Natural killer cell (primary cell): Measurements from ENCODE around the gene CNP. TPM values are rescaled to one million over a fixed set of nuclear protein-coding genes. Genes with fewer than 3 reads are reported as not detected.
A peak's percentile ranks its signal among the peaks of the same experiment; 100 is the strongest.

ENCODE experiments used
- ATAC-seq, 3 donors: fragments of 150-1000 bp in 2 of 3; fragments of 200-7000 bp in 1 of 3; cut with Tn5 transposase; 1 replicate in 1 of 3; 2 replicates in 2 of 3; pipeline ENCODE4 v1.10.0; 2021; ENCODE audit warnings: mild to moderate bottlenecking in 2 of 3, moderate library complexity in 2 of 3
- DNase-seq, 2 donors: peaks; one replicate each; pipeline versions ENCODE4 v3.0.0 to v3.0.0-alpha.2; 2013 to 2021; ENCODE audit warnings: mixed read lengths in 1 of 2
- H3K27ac ChIP-seq: one replicate; pipeline ENCODE4 v1.5.1; 2013; ENCODE audit warnings: mild to moderate bottlenecking, low read length
- H3K27me3 ChIP-seq: one replicate; pipeline ENCODE4 v1.6.1; 2013; ENCODE audit warnings: low read length; ENCODE audit not compliant: control insufficient read depth, insufficient read depth
- H3K36me3 ChIP-seq: one replicate; pipeline ENCODE4 v1.6.1; 2013; ENCODE audit warnings: low read length; ENCODE audit not compliant: control insufficient read depth, insufficient read depth
- H3K4me1 ChIP-seq: one replicate; pipeline ENCODE4 v1.6.1; 2013; ENCODE audit warnings: low read length; ENCODE audit not compliant: control insufficient read depth, insufficient read depth
- H3K4me3 ChIP-seq: one replicate; pipeline ENCODE4 v1.5.1; 2013; ENCODE audit warnings: low read length
- H3K9me3 ChIP-seq: one replicate; pipeline ENCODE4 v1.6.1; 2013; ENCODE audit warnings: low read length; ENCODE audit not compliant: control insufficient read depth, insufficient read depth
- H3K27ac Mint-ChIP-seq, 2 donors: one replicate each; pipeline ENCODE4 v1.8.0; 2022; ENCODE audit warnings: mild to moderate bottlenecking in 2 of 2, mixed read lengths in 2 of 2, moderate library complexity in 1 of 2
- H3K27me3 Mint-ChIP-seq, 2 donors: one replicate each; pipeline ENCODE4 v1.8.0; 2022; ENCODE audit warnings: low read depth in 2 of 2, mixed read lengths in 2 of 2
- H3K36me3 Mint-ChIP-seq: one replicate; pipeline ENCODE4 v1.8.0; 2022; ENCODE audit warnings: mixed read lengths
- H3K4me1 Mint-ChIP-seq, 2 donors: one replicate each; pipeline ENCODE4 v1.8.0; 2022; ENCODE audit warnings: mixed read lengths in 2 of 2
- H3K4me3 Mint-ChIP-seq: one replicate; pipeline ENCODE4 v1.8.0; 2022; ENCODE audit warnings: mild to moderate bottlenecking, moderate library complexity, mixed read lengths
- H3K9me3 Mint-ChIP-seq, 2 donors: one replicate each; pipeline ENCODE4 v1.8.0; 2022; ENCODE audit warnings: mixed read lengths in 2 of 2
- CTCF ChIP-seq: fragments of 200-600 bp; IDR thresholded peaks from one replicate; pipeline ENCODE4 v1.8.0; 2022; ENCODE audit warnings: antibody characterized with exemption
- WGBS: methylation state at CpG from one replicate; pipeline ENCODE4 v1.1.7; 2013; ENCODE audit warnings: missing lambda C conversion rate; ENCODE audit not compliant: insufficient coverage; 5-methylcytosine and 5-hydroxymethylcytosine counted together
- intact Hi-C: fragments of 100-400 bp; cut with micrococcal nuclease; formaldehyde crosslinking; loops from one replicate; pipeline ENCODE4 v1.14.2; 2022
- total RNA-seq, 4 donors: library from RNA; stranded (reverse); fragments of 120-200 nt in 1 of 4; gene quantifications; one replicate each; pipeline versions ENCODE4 v1.2.3 to v1.2.4, GENCODE V29; 2013 to 2022

Gene CNP
- total RNA-seq, 3 donors from 2014 or later (not counting 1 experiment from before 2014, with no cell fraction given) = 32.4 to 44.8 (median 38.2) TPM

DNA sequence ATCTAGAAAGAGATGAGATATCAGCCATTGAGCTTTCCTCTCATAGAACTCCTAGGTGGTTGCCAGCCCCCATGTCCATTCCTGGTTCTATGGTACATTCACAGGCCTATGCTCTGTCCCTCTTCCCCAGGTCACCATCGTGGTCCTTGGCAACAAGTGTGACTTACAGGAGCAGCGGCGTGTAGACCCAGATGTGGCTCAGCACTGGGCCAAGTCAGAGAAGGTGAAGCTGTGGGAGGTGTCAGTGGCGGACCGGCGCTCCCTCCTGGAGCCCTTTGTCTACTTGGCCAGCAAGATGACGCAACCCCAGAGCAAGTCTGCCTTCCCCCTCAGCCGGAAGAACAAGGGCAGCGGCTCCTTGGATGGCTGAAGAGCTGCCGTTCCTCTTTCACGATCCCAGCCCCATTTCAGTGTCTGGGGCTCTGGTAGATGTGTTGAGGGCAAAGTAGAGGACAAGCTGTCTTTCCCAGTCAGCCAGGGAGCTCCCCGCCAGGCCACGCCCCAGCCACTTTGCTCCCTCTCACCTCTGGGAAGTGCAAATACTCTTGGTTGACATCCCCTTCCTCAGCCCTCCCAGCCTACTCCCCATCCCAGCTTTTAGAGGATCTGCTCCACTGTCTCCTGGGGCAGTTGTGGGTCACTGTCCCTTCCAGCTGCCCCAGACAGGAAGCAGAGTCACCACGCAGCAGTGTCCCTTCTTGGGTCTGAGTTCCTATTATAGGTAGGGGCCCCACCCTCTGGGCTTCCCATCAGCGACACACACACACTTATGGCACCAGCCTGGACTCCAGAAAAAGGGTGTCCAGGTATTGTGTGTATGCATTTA, 57.1 kb downstream of the CNP start:
- Histone ChIP-seq H3K9me3 (no peaks in the 10 kb centered on the region), H3K4me3 (no peak overlapping the region), H3K27ac (peak overlapping the region; percentile 16), H3K36me3 (peaks cover 18% of the 10 kb centered on the region), H3K27me3 (no peaks in the 10 kb centered on the region), H3K4me1 (peaks cover 43% of the 10 kb centered on the region)
- no peak for ATAC-seq
- no peaks in the 10 kb centered on the region for H3K9me3 Mint-ChIP-seq
- no peaks in the 10 kb centered on the region for H3K36me3 Mint-ChIP-seq
- WGBS = 93% methylated on average over 15 of the region's 15 CpGs
- no peak overlapping the region for H3K27ac Mint-ChIP-seq
- intact Hi-C loops = no loop called here
- TF ChIP-seq CTCF = no peak
- no peaks in the 10 kb centered on the region for H3K27me3 Mint-ChIP-seq
- no peak overlapping the region for H3K4me3 Mint-ChIP-seq
- DNase-seq = no peak
- H3K4me1 Mint-ChIP-seq = peaks cover 37 to 47% of the 10 kb centered on the region in 2 donors

DNA sequence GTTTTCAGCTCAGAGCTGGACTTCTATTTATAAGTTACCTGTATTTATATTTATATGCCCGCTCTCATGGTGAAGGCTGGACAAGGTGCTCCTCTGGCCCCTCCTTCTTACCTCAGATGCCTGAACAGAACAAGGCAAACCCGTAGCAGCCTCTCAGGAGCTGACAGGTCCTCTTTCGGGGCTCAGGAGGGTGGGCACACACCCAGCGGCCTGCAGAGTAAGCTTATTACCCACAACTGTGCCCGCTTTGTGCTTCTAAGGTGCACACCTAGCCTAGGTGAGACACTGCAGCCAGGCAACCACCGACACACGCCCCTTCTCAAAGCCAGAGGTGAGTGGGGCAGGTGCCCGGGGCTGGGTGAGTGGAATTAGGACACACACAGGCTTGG, 58.6 kb downstream of the CNP start:
- H3K4me1 ChIP-seq = peaks cover 36% of the 10 kb centered on the region
- peaks cover 18% of the 10 kb centered on the region for H3K36me3 ChIP-seq
- Mint-ChIP-seq H3K9me3 (no peaks in the 10 kb centered on the region), H3K4me1 (peaks cover 25 to 35% of the 10 kb centered on the region in 2 donors), H3K4me3 (no peak overlapping the region), H3K27me3 (no peaks in the 10 kb centered on the region), H3K27ac (peak overlapping the region; percentile 43 to 84), H3K36me3 (no peaks in the 10 kb centered on the region)
- DNase-seq (no peak), ATAC-seq (no peak)
- no peaks in the 10 kb centered on the region for H3K27me3 ChIP-seq
- WGBS = 61% methylated on average over 8 of the region's 8 CpGs
- no peak overlapping the region for H3K27ac ChIP-seq
- peak; percentile 55 for TF ChIP-seq CTCF
- no peak overlapping the region for H3K4me3 ChIP-seq
- H3K9me3 ChIP-seq = no peaks in the 10 kb centered on the region
- intact Hi-C loops = loop anchor here (1.0 kb wide), 1 partner anchor 91 kb away; no protein-coding TSS in a partner anchor

DNA sequence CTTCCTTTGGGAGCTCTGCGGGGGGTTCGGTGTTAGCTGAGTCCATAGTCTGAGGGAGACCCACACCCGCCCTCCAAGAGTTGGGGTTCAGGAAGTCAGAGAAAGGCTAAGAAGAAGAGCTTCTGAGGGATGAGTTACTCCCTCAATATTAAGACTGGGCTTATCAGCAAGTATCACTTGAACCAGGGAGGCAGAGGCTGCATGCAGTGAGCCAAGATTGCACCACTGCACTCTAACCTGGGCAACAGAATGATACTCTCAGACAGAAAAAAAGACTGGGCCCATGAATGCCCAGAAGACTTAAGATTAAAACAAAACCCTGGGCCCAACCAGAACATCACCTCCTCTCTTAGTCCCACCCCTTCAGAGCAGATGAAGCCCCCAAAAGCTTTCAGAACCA, 59.3 kb downstream of the CNP start:
- DNase-seq (no peak), ATAC-seq (no peak)
- Mint-ChIP-seq H3K4me3 (no peak overlapping the region), H3K27ac (no peak overlapping the region), H3K36me3 (no peaks in the 10 kb centered on the region), H3K27me3 (no peaks in the 10 kb centered on the region), H3K4me1 (peaks cover 18 to 28% of the 10 kb centered on the region in 2 donors), H3K9me3 (no peaks in the 10 kb centered on the region)
- Histone ChIP-seq H3K4me3 (no peak overlapping the region), H3K4me1 (peaks cover 29% of the 10 kb centered on the region), H3K27ac (no peak overlapping the region), H3K27me3 (no peaks in the 10 kb centered on the region), H3K9me3 (no peaks in the 10 kb centered on the region), H3K36me3 (peaks cover 18% of the 10 kb centered on the region)
- intact Hi-C loops = loop anchor here (1.0 kb wide), 1 partner anchor 90 kb away; no protein-coding TSS in a partner anchor
- no peak for TF ChIP-seq CTCF
- WGBS = 93% methylated on average over 3 of the region's 3 CpGs
